EL (cell line): ENCODE measurements around the gene PSMD11.
"Not testable (repeated sequence)": the region's sequence is repeated elsewhere in the genome, so short reads cannot be mapped to it uniquely, and the experiment has no call there.

Experiments
- DNase-seq: peaks from one replicate; pipeline ENCODE4 v3.0.0-alpha.2; 2016

The PSMD11 gene

GRCh38 chr17:32515677-32516383, 71.5 kb downstream of the PSMD11 start:
- no peak for DNase-seq

GRCh38 chr17:32516450-32516849, 72.1 kb downstream of the PSMD11 start:
- no peak for DNase-seq

GRCh38 chr17:32516940-32517701, 72.8 kb downstream of the PSMD11 start:
- no peak for DNase-seq

- DNase-seq = no peak
These were observed 73.7 kb downstream of the PSMD11 start for GRCh38 chr17:32517982-32518381.

- DNase-seq = no peak
These were observed 74.4 kb downstream of the PSMD11 start for GRCh38 chr17:32518646-32519227.

GRCh38 chr17:32519228-32520103, 75.2 kb downstream of the PSMD11 start:
- peak; percentile 79 for DNase-seq

GRCh38 chr17:32520104-32520701, 75.9 kb downstream of the PSMD11 start:
- peak; percentile 45 for DNase-seq

- no peak for DNase-seq
These were observed 76.6 kb downstream of the PSMD11 start for GRCh38 chr17:32520737-32521404.

GRCh38 chr17:32523017-32523680, 78.8 kb downstream of the PSMD11 start:
- no peak for DNase-seq

GRCh38 chr17:32523827-32524552, 79.7 kb downstream of the PSMD11 start:
- no peak for DNase-seq

- DNase-seq = not testable (repeated sequence)
These were observed 80.2 kb downstream of the PSMD11 start for GRCh38 chr17:32524553-32524880.

- DNase-seq = peak; percentile 57
These were observed 80.8 kb downstream of the PSMD11 start for GRCh38 chr17:32525122-32525521.

GRCh38 chr17:32527146-32527545, 82.8 kb downstream of the PSMD11 start:
- DNase-seq = no peak

GRCh38 chr17:32528825-32529224, 84.5 kb downstream of the PSMD11 start:
- no peak for DNase-seq

GRCh38 chr17:32529604-32530003, 85.3 kb downstream of the PSMD11 start:
- no peak for DNase-seq
